HG03135 (cell line): ENCODE data around the gene ZNF860.
"Not testable (repeated sequence)": the region's sequence is repeated elsewhere in the genome, so short reads cannot be mapped to it uniquely, and the experiment has no call there.

Experiments used
- ATAC-seq: cut with Tn5 transposase; IDR thresholded peaks from one replicate; pipeline ENCODE4 v1.9.1; 2021; ENCODE audit warnings: mild to moderate bottlenecking, moderate library complexity; ENCODE audit not compliant: unreplicated experiment

The ZNF860 gene

DNA sequence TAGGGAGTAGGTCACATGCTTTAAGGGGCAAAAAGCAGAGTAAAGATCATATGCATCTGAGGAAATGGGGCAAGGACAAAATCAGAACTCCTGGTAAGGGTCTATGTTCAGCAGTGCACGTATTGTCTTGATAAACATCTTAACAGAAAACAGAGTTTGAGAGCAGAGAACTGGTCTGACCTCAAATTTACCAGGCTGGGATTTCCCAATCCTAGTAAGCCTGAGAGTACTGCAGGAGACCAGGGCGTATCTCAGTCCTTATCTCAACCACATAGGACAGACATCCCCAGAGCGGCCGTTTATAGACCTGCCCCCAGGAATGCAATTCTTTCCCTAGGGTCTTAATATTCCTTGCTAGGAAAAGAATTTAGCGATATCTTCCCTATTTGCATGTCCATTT is 13.5 kb downstream of the ZNF860 start:
- ATAC-seq: not testable (repeated sequence)

DNA sequence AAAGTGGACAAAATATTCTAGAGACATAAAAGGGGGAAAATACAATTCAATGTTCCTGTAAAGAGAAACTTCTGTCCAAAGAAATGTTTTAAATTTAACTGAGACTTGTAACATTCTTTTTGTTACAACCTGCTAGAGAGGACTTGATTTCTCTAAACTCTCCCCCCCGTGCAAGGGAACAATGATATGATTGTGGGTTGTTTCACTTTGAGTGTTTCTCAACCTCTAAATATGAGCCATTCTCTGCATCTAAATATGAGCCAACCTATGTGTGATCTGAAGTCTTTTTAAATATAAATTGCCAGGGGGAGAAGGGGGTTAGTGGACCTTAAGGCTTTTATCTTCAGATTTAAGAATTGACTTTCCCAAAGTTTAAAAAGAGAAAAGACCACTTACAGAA is 14.6 kb downstream of the ZNF860 start:
- no peak for ATAC-seq

DNA sequence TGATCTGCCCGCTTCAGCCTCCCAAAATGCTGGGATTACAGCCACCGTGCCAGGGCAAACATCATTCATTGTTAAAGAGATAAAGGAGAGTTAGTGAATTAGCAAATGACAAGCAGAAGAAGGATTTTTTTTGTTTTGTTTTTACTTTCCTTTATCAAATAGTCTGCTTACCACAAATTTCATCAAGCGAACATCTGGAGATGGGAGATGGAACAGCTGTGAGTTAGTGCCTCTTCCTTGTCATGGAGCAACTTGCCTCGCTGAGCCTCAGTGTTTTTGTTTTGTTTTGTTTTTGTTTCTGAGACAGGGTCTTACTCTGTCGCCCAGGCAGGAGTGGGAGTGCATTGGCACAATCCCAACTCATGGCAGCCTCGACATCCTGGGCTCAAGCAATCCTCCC is 15.9 kb downstream of the ZNF860 start:
- no peak for ATAC-seq

DNA sequence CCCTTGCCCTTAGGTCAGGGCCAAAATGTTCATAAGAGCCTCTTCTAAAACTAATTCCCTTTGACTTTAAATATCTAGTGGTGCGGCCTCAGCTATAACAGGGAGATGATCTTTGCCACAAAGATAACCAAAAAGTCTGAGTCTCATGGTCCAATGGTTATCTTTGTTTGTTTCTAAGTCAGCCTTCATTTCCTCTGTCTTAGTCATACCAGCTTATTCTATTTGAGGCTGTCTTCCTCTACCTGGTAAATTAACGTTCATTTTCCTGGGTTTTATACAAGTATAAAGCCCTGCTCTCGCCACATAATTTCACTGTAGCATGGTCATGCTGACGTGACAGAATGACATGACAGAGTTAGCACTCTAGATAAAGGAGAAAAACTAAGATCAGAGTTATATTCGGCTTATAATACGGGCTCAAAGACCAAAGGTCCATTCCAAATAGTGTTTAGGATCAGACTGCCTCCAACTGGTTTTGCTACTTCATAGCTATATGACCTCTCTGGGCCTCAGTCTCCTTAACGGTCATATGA is 18.4 kb downstream of the ZNF860 start:
- no peak for ATAC-seq

DNA sequence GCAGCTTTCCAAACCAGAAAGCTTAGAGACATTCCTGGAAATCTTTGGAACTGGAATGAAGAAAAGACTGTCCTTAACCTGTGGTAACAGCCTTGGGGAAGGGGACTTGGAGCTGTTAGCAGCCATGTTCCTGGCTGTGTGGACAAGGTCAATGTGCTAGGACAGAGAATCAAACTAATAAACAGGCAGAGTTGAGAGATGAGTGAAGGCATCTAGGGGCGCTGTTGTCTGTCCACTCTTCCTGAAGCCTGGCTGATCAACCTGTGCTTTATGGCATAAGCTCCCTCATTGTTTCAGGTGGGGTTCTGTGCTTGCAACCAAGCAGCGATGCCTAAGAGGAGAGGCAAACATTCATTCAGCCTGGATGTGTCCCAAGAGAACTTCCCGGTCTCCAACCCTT is 19.3 kb downstream of the ZNF860 start:
- no peak for ATAC-seq

DNA sequence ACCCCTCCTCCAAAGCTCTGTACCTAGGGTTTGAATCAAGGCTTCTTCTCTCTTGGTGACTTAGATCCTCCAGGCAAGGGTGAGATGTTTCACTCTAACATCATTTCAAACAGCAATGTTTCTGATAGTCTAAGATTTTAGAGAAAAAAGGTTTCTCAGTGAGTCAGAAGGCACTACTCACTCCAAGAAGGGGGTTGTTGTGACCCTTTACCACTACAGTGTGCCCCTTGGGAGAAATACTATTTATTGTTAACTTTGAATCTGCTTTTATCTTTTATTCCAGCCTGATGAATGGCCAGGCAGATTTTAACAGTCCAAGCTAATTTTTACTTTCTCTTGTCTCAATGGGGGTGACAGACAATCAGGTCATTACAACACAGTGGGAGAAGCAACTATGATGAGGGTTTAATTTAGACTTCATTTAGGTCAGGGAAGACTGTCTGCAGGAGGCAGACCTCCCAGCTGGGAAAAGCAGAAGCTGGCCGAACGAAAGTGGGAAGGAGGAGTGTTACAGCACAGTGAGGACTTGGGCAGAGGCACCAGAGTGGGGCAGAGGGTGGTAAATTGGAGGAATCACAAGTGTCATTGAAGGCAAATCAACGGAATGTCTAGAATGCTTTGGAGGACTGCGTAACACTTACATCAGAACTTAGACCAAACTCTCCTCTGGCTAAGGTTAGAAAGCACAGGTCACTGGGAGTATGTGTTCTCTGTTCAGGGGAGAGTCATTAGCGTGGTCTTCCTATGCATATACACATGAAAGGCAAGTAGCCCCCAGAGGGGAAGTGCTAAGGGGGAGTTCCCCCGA is 21.2 kb downstream of the ZNF860 start:
- no peak for ATAC-seq

DNA sequence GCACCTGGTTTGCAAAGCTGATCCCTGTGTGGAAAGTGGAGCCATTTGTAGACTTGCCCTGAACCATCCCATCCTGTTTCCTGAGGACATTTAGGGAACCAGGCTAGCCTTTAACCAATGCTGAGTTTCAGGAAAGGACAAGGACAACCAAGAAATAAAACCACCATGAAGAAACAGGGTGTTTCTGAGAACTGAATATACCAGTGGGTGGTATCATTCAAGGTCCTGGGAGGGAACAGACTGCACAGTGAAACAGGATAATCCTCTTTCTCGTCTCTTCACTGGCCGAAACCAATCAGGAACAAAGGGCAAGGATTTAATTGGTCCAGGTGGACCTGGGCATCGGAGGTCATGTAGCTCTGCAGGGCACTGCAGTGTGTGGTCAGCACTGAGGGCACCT is 21.8 kb downstream of the ZNF860 start:
- no peak for ATAC-seq

DNA sequence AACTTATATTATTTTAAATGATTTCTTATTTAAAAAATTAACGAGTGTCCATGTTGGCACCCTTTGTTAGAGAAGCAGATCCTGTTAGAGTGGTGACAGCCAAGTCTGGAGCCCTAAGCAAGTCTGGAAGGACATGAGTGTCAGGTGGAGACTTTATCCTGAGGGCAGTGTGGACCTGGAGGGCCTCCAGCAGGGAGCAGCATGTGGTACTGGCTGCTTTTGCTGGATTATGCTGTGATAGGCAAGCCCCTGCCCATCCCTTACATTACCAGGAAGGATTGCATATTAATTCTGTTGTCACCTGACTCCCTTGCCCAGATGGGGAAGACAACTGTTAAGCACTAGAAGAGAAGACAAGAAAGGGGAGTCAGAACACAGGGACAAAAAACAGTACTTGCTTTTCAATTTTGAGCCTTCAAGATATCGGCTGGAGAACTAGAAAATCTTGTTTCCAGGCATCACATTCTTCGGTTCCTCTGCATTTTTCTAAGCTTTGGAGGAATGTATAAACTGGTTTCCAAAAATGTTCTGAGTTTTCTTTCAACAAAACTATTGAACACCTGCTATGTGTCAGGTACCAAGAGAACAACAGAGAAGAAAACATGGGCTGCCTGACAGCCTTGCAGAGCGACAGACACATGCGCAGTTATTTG is 22.7 kb downstream of the ZNF860 start:
- no peak for ATAC-seq

DNA sequence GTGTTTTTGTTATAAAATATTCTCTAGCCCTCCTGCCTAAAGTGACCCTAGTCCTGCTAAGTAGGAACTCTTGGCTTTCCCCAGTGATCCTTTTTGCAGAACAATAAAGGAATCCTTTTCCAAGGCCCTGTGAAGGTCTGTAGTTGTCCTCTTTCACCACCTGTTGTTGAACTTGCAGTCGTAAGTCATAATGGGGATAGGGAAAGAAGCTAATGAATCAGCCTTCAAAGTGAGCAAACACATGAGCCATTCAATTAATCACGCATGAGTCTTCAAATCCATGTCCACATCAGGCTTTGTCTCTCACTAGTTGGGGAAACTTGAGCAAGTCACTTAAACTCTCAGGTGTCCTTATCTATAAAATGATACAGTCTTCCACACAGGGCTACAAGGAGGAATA is 27.6 kb downstream of the ZNF860 start:
- no peak for ATAC-seq

DNA sequence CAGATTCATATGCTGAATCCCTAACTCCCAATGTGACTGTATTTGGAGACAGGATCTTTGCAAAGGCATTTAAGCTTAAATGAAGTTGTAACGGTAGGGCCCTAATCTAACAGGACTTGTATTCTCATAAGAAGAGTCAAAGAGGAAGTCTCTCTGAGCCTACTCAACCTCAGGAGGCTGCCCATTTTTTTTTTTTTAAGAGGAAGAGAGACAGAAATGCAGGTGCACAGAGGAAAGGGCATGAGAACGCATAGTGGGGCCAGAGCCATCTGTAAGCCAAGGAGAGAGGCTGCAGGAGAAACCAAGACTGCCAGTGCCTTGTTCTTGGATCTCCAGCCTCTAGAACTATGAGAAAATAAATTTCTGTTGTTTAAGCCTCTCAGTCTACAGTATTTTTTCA is 28.4 kb downstream of the ZNF860 start:
- no peak for ATAC-seq

DNA sequence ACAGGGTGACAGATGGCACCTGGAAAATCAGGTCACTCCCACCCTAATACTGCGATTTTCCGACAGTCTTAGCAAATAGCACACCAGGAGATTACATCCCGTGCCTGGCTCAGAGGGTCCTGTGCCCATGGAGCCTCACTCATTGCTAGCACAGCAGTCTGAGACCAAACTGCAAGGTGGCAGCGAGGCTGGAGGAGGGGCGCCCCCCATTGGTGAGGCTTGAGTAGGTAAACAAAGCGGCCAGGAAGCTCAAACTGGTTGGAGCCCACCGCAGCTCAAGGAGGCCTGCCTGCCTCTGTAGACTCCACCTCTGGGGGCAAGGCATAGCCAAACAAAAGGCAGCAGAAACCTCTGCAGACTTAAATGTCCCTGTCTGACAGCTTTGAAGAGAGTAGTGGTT is 29.1 kb downstream of the ZNF860 start:
- ATAC-seq: not testable (repeated sequence)

DNA sequence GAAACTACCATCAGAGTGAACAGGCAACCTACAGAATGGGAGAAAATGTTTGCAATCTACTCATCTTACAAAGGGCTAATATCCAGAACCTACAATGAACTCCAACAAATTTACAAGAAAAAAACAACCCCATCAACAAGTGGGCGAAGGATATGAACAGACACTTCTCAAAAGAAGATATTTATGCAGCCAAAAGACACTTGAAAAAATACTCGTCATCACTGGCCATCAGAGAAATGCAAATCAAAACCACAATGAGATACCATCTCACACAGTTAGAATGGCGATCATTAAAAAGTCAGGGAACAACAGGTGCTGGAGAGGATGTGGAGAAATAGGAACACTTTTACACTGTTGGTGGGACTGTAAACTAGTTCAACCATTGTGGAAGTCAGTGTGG is 34.1 kb downstream of the ZNF860 start:
- ATAC-seq: not testable (repeated sequence)

DNA sequence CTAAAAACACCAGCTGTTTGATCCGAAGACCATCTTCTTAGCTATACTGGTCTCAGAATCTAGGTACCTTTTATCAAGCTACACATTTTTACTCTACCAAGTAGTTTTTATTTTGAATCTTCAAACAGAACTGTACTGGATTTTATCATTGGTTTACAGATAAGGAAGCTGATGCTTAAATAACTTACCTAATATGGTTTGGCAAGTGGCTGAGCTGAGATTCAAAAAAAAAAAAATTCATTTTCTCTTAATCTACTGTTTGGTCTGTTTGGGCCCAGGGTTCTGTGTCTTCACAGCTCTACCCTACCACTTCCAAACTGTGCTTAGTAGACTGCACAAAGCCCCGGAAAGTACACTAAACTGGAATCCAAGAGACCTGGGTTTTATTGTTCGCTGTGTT is 35.7 kb downstream of the ZNF860 start:
- no peak for ATAC-seq

DNA sequence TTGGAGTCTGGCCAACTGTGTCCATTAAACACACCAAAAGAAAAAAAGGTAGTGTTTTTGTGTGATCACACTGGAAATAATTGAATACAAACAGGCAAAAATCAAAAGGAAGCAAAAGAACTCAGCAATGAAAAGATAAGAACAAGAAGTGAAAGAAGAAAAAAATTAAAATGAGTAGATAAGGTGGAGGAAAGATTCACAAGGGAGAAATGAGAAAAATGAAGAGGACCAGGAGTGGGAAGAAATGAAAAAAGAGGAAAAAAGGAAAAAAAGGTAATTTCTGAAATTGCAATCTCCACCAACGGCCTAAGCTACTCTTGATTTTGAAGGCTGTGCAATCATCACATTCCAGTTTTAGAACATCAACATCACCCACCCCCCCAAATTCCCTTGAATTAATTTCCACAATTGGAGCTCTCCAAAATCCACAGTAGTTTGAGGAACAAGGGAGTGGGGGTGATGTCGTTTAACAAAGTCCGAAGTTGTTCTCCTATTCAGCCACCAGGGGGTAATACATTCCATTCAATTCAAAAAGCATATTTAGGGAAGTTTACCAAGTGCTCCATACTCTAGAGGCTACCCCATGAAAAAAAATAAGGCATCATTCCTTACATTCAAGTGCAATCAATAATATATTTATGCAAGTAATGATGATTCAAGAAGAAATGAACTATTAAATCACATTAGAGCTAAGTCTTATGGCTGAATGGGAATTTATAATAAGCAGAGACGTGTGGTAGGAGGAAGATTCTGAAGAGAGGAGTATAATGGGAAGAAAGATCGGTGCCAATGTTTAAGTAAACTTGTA is 37.4 kb downstream of the ZNF860 start:
- no peak for ATAC-seq

DNA sequence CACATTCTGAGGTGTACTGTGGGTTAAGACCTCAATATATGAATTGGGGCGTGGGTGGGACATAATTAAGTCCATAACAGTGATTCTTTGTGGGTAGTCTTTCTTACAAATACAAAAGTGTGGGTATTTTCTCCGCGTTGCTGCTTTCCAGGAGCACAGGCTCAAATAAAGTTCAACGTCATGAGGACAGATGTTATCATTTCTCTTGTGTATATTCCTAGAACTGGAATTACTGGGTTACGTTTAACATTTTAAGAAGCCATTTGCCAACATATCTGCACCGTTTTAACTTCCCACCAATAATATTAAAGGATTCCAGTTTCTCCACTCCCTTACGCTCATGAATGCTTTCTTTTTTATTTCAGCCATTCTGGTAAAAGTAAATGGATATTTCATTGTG is 39.6 kb downstream of the ZNF860 start:
- no peak for ATAC-seq

DNA sequence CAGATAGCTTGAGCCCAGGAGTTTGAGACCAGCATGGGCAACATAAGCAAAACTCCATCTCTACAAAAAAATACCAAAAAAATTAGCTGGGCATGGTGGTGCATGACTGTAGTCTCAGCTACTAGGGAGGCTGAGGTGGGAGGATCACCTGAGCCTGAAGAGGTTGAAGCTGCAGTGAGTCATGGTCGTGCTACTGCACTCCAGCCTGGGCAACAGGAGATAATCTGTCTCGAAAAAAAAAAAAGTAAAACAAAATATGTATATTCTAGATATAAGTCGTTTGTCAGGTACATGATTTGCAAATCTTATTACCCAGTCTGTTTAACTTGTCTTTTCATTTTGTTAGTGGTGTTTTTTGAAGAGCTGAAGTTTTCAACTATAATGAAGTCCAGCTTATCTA is 40.2 kb downstream of the ZNF860 start:
- ATAC-seq: no peak

DNA sequence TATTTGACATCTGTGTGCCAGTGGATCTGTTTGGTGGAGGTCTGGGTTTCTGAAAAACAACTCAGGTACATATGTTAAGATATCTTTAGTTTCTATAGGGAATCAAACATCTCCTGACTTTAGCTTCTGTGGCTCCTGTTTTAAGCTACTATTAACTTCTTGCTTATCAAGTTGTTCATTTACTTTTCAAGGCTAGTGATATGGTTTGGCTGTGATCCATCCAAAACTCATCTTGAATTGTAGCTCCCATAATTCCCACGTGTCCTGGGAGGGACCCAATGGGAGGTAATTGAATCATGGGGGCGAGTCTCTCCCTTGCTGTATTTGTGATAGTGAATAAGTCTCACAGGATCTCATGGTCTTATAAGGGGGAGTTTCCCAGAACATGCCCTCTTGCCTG is 41.4 kb downstream of the ZNF860 start:
- no peak for ATAC-seq

DNA sequence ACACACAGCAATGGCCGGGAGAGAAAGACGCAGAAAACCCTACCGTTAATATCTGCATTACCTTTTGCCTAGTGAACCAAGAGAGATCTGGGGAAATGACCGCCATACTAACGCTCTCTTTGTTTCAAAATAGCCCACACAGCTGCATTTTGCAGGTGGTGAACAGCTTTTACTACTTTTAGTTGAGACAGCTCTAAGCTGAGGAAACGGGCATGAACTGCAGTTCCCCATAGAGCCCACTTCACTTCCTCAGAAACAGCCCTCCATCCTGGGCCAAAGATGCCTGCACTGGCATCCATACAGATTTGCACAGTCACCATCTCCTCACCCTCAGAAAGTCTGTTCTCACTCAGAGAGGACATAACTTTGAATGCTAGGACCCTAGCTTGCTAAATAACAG is 45.0 kb downstream of the ZNF860 start:
- no peak for ATAC-seq

DNA sequence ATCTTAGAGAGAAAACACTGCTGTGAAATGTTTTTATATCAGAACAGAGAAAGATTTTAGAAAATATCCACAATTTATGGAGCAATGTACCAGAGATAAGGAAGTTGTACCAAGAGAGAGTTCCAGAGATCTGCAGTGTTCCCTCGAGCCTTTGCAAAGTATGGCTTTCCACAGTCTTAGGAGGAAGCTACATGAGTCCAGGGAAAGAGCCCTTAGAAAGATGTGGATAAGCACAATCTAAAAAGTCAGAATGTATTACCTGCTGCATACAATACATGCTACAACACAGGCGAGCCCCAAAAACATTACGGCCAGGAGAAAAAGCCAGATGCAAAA is 56.4 kb downstream of the ZNF860 start:
- ATAC-seq: no peak

DNA sequence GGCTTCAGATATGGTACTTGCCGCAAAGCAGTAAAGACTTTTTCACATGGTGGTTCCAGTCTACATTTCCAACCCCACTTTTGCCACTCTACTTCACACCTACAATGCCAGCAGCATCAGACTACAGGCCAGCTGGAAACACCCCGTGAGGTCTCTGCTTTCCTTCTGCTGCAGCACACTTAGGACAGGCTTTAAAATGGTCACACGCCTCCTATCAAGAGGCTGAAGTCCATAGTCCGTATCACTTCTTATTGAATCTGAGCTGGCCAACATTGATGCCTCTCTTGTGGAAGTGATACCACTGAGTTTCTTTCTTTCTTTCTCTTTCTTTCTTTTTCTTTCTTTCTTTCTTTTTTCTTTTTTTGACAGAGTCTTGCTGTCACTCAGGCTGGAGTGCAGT is 59.8 kb downstream of the ZNF860 start:
- no peak for ATAC-seq
